SHP77 (cell line): ENCODE data around the gene IL23A.
"Not testable (repeated sequence)": the region's sequence is repeated elsewhere in the genome, so short reads cannot be mapped to it uniquely, and the experiment has no call there.

Experiments used
- DNase-seq, 2 experiments: peaks; one replicate each; lab custom pipeline; 2025; lab: John Stamatoyannopoulos, UW

IL23A gene, protein sequence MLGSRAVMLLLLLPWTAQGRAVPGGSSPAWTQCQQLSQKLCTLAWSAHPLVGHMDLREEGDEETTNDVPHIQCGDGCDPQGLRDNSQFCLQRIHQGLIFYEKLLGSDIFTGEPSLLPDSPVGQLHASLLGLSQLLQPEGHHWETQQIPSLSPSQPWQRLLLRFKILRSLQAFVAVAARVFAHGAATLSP

DNA sequence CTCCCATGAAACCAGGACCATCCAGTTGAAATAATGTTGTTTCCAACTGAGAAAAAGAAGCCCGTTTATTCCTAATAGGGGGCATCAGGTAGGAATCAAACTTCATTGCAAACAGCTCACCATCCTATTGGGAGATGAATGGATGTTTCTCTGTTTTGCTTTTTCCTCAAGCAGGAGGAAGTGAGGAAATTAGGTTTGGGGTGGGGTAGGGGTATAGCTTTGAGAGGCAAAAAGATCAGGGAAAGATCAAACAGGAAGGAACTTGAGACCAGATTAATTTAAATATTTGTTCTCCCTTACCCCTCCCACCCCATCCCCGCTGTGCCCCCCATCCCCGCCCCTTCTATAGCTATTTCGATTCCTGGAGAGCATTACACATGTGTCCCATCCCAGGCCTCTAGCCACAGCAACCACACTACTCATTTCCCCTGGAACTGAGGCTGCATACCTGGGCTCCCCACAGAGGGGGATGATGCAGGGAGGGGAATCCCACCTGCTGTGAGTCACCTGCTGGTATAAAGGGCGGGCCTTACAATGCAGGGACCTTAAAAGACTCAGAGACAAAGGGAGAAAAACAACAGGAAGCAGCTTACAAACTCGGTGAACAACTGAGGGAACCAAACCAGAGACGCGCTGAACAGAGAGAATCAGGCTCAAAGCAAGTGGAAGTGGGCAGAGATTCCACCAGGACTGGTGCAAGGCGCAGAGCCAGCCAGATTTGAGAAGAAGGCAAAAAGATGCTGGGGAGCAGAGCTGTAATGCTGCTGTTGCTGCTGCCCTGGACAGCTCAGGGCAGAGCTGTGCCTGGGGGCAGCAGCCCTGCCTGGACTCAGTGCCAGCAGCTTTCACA is at the start of gene IL23A:
Gene IL23A (plus strand): TSS at position 577 of the 850 bp plus-strand sequence. CDS start 161 bp downstream, at position 738.
- no peak for DNase-seq

DNA sequence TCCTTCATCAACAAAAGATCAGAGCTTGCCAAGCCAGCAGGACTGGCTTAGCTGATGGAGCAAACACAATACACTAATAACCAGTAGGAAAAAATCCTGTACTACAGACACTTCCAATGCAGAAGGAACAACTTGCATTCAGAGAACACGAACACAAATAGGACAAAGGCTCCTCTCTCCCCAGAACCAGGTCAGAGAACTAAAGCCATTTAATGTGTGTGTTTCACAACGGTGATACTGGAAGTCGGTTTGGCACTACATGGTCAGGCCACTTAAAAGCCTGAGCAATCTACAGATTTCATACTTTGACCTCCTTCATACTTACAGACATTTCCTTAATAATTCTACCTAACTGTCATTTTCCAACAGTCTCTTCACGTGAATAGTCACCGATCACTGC is 44.9 kb upstream of the IL23A start:
- DNase-seq: no peak

DNA sequence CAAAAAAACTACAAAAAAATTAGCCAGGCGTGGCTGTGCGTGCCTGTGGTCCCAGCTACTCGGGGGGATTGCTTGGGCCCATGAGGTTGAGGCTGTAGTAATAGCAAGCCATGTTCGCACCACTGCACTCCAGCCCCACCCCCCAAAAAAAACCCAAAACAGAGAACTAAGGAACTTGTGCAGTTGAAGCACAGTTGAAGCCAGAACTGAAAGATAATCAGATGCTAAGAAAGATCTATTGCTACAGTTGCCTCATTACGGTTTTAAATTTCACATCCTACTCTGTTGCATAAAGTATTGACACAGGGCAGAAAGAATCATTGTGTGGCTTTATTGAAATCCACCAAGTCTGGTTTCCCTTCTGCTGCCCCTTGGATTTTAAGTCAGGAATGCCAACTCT is 42.4 kb upstream of the IL23A start:
- no peak for DNase-seq

DNA sequence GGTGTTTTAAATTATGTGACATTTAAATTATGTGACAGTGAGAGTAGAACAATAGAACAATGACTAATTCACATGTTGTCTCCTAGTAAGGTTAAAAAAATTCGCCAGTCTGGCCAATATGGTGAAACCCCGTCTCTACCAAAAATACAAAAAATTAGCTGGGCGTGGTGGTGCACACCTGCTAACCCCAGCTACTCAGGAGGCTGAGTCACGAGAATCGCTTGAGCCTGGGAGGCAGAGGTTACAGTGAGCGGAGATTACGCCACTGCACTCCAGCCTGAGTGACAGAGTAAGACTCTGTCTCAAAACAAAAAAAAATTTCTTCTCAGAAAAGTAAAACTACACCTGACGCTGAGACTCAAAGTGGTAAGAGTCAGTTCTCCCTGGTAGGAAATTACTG is 41.3 kb upstream of the IL23A start:
- no peak for DNase-seq

GRCh38 chr12:56298828-56299227 is 39.9 kb upstream of the IL23A start:
- no peak for DNase-seq

DNA sequence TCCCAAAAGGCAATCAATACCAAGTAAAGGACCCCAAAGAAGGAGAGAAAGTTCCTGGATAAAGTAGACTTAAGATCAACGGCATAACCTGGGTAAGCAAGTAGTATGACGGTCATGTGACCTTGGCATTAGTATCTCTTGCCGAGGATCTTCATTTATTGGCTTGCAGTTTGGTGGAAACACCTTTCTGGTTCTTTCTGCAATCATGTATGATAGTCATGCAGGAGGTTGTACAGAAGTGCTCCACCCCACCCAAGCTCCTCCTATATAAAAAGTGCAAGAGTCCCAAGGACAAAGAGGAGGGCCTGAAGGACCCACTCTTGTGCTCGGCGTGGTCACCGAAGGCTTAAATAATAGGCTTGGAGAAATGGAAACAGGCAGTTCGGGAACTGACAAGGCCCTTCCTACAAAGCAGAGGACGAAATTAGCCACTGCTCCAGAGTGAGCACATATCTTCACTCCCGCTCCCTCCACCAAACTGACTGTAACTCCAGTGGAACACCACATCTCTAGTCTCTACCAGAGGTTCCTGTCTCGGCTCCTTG is 39.3 kb upstream of the IL23A start:
- no peak for DNase-seq

- DNase-seq: peak; percentile 97
Measured at GRCh38 chr12:56299853-56300643, 38.6 kb upstream of the IL23A start, which contains the start of gene CS. TSS of gene CS (minus strand) at chr12:56300330. CDS start at chr12:56300201, 129 bp downstream.

DNA sequence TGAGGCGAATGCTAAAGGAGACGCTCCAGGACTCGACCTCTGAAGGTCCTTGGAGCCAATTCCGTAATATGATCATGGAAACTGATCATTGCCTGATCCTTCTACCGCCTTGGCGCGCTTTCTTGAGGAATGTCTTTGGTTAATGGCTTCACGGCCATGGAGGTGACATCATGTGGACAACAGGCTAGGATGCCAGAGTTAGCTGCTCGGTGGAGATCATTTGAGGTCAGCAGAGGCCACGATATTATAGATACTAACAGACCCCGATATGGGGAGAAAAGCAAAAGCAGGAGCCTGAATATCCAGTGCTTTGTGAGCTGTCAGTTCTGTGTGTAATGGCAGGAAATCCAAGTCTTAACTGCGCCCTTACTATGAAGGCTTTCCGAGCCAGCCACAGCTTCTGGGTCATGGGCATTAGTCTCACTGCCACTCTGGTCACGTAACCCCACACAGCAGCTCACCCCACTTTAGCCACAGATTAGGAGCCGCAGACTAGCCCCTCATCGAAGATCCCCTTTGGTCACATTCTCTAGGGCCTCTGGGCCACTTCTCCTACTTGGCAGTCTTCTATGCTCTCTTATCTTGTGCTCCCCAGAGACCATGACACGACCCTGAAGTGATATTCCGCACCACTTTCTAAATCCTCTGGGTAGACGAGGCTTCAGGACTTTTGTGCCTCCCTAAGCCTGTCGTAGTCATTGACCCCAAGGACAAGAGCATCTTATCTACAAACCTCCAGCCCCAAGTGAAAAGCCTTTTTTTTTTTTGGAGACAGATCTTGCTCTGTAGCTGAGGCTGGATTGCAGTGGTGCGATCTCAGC is 37.8 kb upstream of the IL23A start:
- DNase-seq: peak in 1 of 2 experiments; percentile 71

DNA sequence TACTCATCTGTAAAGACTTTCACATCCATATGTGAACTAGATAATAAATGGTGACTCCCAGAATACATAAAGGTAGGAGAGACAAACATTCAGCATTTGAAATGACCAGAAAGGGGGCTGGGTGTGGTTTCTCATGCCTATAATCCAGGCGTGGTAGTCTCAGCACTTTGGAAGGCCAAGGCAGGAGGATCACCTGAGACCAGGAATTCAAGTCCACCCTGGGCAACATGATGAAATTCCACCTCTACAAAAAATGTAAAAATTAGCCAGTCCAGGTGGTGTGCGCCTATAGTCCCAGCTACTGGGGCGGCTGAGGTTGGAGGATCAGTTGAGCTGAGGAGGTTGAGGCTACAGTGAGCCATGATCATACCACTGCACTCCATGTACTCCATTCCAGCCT is 34.4 kb upstream of the IL23A start:
- DNase-seq: no peak

DNA sequence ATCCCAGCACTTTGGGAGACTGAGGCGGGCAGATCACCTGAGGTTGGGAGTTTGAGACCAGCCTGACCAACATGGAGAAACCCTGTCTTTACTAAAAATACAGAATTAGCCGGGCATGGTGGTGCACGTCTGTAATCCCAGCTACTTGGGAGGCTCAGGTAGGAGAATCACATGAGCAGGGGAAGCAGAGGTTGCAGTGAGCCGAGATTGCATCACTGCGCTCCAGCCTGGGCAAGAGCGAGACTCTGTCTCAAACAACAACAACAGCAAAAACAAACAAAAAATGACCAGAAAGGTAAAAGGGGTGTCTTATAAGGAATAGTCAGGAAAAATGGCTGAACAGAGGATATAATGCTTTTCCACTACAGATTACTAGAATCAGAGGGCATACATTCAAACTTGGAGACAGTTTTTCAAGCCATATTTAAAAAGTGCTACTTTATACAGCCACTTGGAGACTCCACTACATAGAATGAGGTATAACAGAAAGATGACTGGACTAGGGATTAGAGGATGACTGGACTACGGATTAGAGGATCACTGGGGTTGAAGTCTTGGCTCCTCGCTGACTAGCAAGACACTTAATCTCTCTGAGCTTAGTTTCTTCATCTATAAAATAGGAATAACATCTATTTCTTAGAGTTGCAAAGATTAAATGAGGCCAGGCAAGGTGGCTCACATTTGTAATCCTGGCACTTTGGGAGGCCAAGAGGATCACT is 33.7 kb upstream of the IL23A start:
- no peak for DNase-seq

DNA sequence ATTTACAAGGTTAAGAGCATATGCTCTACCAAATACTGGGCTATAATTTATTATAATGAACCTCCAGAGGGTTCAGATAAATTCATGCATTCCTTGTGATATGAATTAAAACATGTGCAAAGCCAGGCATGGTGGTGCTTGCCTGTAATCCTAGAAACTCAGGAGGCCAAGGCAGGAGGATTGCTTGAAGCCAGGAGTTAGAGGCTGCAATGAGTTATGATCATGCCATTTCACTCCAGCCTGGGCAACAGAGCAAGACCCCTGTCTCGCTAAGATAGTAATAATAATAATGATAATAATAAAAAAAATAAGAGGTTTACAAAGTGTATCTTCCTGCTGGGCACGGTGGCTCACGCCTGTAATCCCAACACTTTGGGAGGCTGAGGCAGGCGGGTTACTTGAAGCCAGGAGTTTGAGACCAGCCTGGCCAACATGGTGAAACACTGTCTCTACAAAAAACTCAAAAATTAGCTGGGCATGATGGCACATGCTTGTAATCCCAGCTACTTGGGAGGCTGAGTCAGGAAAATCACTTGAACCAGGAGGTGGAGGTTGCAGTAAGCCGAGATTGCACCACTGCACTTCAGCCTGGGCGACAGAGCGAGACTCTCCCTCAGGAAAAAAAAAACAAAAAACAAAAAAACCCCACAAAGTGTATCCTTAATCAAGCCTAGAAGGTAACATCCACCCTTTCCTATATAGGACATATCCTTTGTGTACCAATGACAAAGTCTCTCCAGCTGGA is 31.3 kb upstream of the IL23A start:
- DNase-seq: no peak

DNA sequence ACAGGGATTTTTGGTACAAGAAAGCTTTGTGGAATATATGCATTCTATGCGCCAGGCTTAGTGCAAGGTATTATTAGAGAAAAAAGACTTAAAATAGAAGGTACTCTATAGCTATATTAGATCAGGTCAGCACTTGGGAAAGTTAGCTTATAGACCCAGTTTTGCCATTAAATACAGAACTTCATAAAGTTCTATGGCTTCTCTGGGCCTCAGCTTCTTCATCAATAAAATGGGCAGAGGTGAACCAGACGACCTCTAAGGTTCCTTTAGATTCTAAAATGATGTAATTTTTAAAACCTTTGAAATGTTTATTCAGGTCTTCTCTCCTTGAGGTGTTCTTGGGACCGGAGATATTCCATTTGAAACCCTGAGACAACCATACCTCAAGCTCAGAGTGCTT is 30.0 kb upstream of the IL23A start:
- no peak for DNase-seq

DNA sequence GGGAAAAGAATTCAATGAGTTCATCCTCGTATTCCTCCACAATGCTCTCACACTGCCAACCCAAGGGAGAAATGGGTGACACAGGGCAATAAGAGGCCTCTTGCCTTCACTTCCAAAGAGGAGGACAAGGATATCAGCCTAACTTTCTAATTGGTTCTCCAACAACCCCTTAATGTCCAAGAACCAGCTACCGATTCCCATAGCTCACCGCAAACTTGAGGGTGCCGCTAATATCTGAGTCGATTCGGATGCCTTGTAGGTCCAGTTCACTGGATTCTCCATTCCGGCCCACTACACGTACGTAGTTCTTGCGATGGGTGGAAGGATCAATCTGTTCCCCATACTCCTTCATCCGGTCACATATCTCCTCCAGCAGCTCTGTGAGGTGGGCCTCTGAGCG is 27.7 kb upstream of the IL23A start:
- no peak for DNase-seq

DNA sequence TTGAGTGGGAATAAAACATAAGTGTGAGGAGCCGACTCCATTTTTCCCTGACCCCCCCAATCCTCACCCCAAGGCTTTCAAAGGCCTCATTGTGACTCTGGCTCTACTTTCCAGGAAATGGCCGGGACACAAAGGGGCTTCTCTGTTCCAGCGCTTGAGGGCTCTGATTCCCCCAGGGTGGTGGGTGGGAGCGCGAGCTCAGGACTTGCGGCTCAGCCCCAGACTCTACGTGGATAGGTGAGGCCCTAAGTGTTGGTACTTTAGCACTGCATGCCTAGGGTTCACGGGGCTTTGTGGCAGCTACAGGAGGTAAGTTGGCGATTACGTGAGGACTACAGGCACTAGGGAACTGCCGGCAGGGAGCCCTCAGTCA is 23.4 kb upstream of the IL23A start:
- no peak for DNase-seq

- DNase-seq: peak; percentile 98
Measured at GRCh38 chr12:56315622-56316473, 22.8 kb upstream of the IL23A start, which contains the start of gene CNPY2. TSS of gene CNPY2 (minus strand) at chr12:56315988. CDS start at chr12:56315217, 771 bp downstream.

DNA sequence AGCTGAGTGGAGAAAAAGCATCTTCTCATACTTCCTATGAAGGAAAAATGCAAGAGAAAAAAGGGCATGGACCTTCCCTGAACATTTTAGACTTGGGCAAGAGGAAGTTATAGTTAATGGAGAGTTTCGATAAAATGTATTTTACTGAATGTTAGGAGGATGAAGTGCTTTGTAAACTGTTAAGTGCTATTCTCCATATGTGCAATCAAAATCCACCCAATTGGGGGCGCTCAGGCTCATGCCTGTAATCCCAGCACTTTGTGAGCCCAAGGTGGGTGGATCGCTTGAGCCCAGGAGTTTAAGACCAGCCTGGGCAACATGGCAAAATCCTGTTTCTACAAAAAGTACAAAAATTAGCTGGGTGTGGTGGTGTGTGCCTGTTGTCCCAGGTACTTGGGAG is 21.0 kb upstream of the IL23A start:
- no peak for DNase-seq

- DNase-seq: no peak
Measured at GRCh38 chr12:56321027-56321426, 17.7 kb upstream of the IL23A start.

GRCh38 chr12:56321610-56322009 is 17.1 kb upstream of the IL23A start:
- DNase-seq: not testable (repeated sequence)

DNA sequence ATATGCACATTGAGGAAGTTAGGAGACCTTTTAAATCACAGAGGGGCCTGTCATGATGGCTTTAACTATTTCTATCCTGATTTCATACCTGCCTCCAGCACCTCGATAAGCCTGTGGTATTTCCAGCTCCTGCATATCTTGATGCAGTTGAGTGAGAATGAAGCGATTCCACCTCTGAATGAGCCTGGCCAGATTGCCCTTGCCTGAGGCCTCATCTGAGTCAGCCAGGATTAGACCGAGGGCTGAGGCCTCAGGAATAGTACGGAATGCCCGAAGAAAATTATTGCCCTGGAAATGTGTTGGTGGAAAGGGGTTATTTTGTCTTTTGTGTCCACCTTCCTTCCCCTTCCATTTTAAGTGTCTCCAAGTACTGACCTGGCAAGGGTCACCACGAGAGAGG is 14.5 kb upstream of the IL23A start:
- DNase-seq: no peak
